AG04450 (cell line): ENCODE results near the gene PAIP1. TPM values are rescaled to one million over a fixed set of nuclear protein-coding genes. Genes with fewer than 3 reads are reported as not detected.
"Not testable (repeated sequence)": the region's sequence is repeated elsewhere in the genome, so short reads cannot be mapped to it uniquely, and the experiment has no call there.

Experiments used
- CTCF ChIA-PET: fragments of 300-600, 350-600 bp; formaldehyde crosslinking; extraction: SDS; loops from one replicate; lab custom pipeline; 2022; ENCODE audit warnings: antibody characterized with exemption, inconsistent platforms; lab: Charles Lee
- POLR2A ChIA-PET: fragments of 350-600 bp; formaldehyde crosslinking; extraction: SDS; loops from one replicate; lab custom pipeline; 2021; ENCODE audit warnings: antibody characterized with exemption, inconsistent platforms; lab: Yijun Ruan, JAX
- DNase-seq: peaks from one replicate; pipeline ENCODE4 v3.0.0-alpha.2; 2011; ENCODE audit warnings: low read depth, low spot score
- H3K27ac ChIP-seq: one replicate; pipeline ENCODE4 v1.5.1; 2012; ENCODE audit warnings: low read depth, low read length, control low read depth
- H3K27me3 ChIP-seq: one replicate; pipeline ENCODE4 v1.6.0; 2012; ENCODE audit warnings: low read length; ENCODE audit not compliant: control insufficient read depth, insufficient read depth
- H3K4me3 ChIP-seq: 2 replicates; pipeline ENCODE4 v1.5.1; 2011; ENCODE audit warnings: mild to moderate bottlenecking, low read depth, low read length, control low read depth
- H3K9me3 ChIP-seq: 2 replicates; pipeline ENCODE4 v1.5.1; 2012; ENCODE audit warnings: low read length; ENCODE audit not compliant: control insufficient read depth, insufficient read depth
- CTCF ChIP-seq: IDR thresholded peaks from 2 replicates; pipeline ENCODE4 v1.5.1; 2011; ENCODE audit warnings: low read depth, low read length, control low read depth, inconsistent platforms
- polyA plus RNA-seq: library from polyadenylated mRNA; depleted of rRNA; stranded (reverse); fragments of >200 nt; gene quantifications from 2 replicates; pipeline ENCODE4 v1.2.3, GENCODE V29; 2011

The PAIP1 gene
- polyA plus RNA-seq, 1 experiment: 148 TPM

GRCh38 chr5:43554497-43554896, 2.4 kb downstream of the PAIP1 start:
- Histone ChIP-seq H3K9me3 (peaks cover 2% of the 10 kb centered on the region; the same call in 1 of the 2 replicates), H3K27me3 (no peaks in the 10 kb centered on the region), H3K27ac (no peak overlapping the region), H3K4me3 (peak overlapping the region; percentile 86)
- CTCF ChIA-PET: interaction anchor here (0.5 to 1.9 kb wide), 5 partner anchors 10 to 76 kb away, joined by 3 to 10 read pairs (median 3); partner anchors contain the start of gene TMEM267
- POLR2A ChIA-PET: no interaction called here
- no peak for TF ChIP-seq CTCF
- no peak for DNase-seq

DNA sequence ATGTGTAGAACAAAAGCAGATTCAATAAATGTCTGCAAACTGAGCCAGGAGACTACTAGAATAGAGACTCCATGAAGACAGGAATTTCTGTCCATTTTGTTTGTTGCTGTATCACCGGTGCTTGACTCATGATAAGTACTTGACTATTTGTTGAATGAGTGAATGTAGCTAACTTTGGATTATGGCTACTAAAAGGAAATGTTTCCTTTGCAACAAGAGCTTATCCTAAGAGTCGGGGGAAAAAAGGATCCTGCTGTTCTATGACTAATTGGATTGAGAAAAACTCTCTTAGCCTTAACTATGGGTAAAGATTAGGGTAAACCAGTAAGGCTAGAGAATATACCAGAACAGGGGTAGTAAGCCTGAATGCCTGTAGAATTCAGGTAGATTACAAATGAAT, 3.5 kb downstream of the PAIP1 start:
- TF ChIP-seq CTCF: no peak
- Histone ChIP-seq H3K4me3 (no peak overlapping the region), H3K27ac (no peak overlapping the region), H3K27me3 (no peaks in the 10 kb centered on the region), H3K9me3 (peaks cover 2% of the 10 kb centered on the region; the same call in 1 of the 2 replicates)
- ChIA-PET CTCF (interaction anchor here (1.6 to 1.9 kb wide), 2 partner anchors 69 to 78 kb away, joined by 7 to 10 read pairs; partner anchors contain the start of gene TMEM267), POLR2A (no interaction called here)
- DNase-seq: no peak

DNA sequence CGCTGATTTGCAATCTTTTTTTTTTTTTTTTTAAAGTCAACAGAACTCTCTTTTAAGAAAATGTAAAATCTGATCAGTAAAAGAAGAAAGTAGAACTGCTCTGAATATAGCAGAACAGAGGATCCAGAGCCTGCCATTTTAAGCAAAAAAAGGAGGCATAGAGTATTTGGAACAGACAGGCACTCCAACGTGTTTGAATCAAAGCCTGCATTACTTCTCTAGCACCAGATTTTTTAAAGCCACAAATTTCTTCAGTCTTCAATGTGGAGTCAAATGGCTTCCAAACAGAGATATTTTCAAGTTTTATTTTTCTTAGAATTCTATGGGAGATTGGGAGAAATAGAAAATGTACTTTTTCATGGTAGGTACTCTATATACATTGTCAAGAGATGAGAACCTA, 5.1 kb downstream of the PAIP1 start:
- POLR2A ChIA-PET: no interaction called here
- Histone ChIP-seq H3K27me3 (no peaks in the 10 kb centered on the region), H3K9me3 (peaks cover 2% of the 10 kb centered on the region; the same call in 1 of the 2 replicates), H3K4me3 (no peak overlapping the region), H3K27ac (no peak overlapping the region)
- no peak for TF ChIP-seq CTCF
- DNase-seq: no peak
- CTCF ChIA-PET: no interaction called here

- H3K4me3 ChIP-seq, H3K27ac ChIP-seq, H3K27me3 ChIP-seq, POLR2A ChIA-PET, H3K9me3 ChIP-seq, CTCF ChIA-PET, DNase-seq: not testable (repeated sequence)
Measured at GRCh38 chr5:43549272-43549671, 7.6 kb downstream of the PAIP1 start.

GRCh38 chr5:43548358-43548757, 8.5 kb downstream of the PAIP1 start:
- ChIA-PET CTCF (interaction anchor here (0.7 to 1.1 kb wide), 3 partner anchors 13 to 965 kb away, joined by 3 read pairs; no protein-coding TSS in a partner anchor), POLR2A (interaction anchor here (0.6 kb wide), 1 partner anchor 75 kb away, joined by 7 read pairs; no protein-coding TSS in a partner anchor)
- Histone ChIP-seq H3K4me3 (no peak overlapping the region), H3K9me3 (no peaks in the 10 kb centered on the region), H3K27ac (no peak overlapping the region), H3K27me3 (no peaks in the 10 kb centered on the region)
- no peak for TF ChIP-seq CTCF
- no peak for DNase-seq
